GM23338 (cell line): ENCODE measurements around the gene THSD4. TPM values are rescaled to one million over a fixed set of nuclear protein-coding genes. Genes with fewer than 3 reads are reported as not detected.

Source experiments
- ATAC-seq: fragments of 200-7000 bp; cut with Tn5 transposase; 3 replicates; pipeline ENCODE4 v1.9.1; 2020
- DNase-seq: peaks from one replicate; pipeline ENCODE4 v3.0.0-alpha.2; 2015; ENCODE audit warnings: low spot score
- H2AFZ ChIP-seq: fragments of 200-600 bp; sonication (generic); 2 replicates; pipeline ENCODE4 v1.8.0; 2016; ENCODE audit warnings: antibody characterized with exemption, mild to moderate bottlenecking, moderate library complexity
- H3F3A ChIP-seq: fragments of 200-600 bp; sonication (generic); replicated peaks from 2 replicates; pipeline ENCODE4 v1.8.0; 2017; ENCODE audit warnings: antibody characterized with exemption, mixed run types, low read depth
- H3K27ac ChIP-seq: fragments of 200-600 bp; sonication (generic); 2 replicates; pipeline ENCODE4 v1.6.1; 2016; ENCODE audit warnings: low read depth
- H3K27me3 ChIP-seq: fragments of 200-600 bp; sonication (generic); 2 replicates; pipeline ENCODE4 v1.8.0; 2016; ENCODE audit warnings: mild to moderate bottlenecking, mixed run types, moderate library complexity; ENCODE audit not compliant: insufficient read depth
- H3K36me3 ChIP-seq: fragments of 200-600 bp; sonication (generic); 2 replicates; pipeline ENCODE4 v1.8.0; 2016; ENCODE audit warnings: mild to moderate bottlenecking; ENCODE audit not compliant: insufficient read depth
- H3K4me1 ChIP-seq: fragments of 200-600 bp; sonication (generic); 2 replicates; pipeline ENCODE4 v1.8.0; 2016; ENCODE audit warnings: mild to moderate bottlenecking, moderate library complexity; ENCODE audit not compliant: insufficient read depth
- H3K4me2 ChIP-seq: fragments of 200-600 bp; sonication (generic); 2 replicates; pipeline ENCODE4 v1.7.1; 2017; ENCODE audit warnings: mixed run types
- H3K4me3 ChIP-seq: fragments of 200-600 bp; sonication (generic); 2 replicates; pipeline ENCODE4 v1.6.1; 2016; ENCODE audit warnings: mixed run types
- H3K79me2 ChIP-seq: fragments of 200-600 bp; sonication (generic); replicated peaks from 2 replicates; pipeline ENCODE4 v1.8.0; 2017; ENCODE audit warnings: mild to moderate bottlenecking; ENCODE audit not compliant: insufficient read depth
- H3K9me2 ChIP-seq: fragments of 200-600 bp; sonication (generic); 2 replicates; pipeline ENCODE4 v1.8.0; 2017; ENCODE audit not compliant: insufficient read depth
- H4K20me1 ChIP-seq: fragments of 200-600 bp; sonication (generic); replicated peaks from 2 replicates; pipeline ENCODE4 v1.8.0; 2017; ENCODE audit warnings: mild to moderate bottlenecking; ENCODE audit not compliant: insufficient read depth
- H3K27ac Mint-ChIP-seq: 2 replicates; pipeline ENCODE4 v1.8.0; 2020; ENCODE audit warnings: inconsistent platforms, mild to moderate bottlenecking, moderate library complexity, mixed read lengths
- H3K27me3 Mint-ChIP-seq: 3 replicates; pipeline ENCODE4 v1.8.0; 2022; ENCODE audit warnings: low read depth, mild to moderate bottlenecking, moderate library complexity, mixed read lengths, inconsistent platforms; ENCODE audit not compliant: insufficient read depth, poor library complexity
- H3K36me3 Mint-ChIP-seq: 3 replicates; pipeline ENCODE4 v1.8.0; 2021; ENCODE audit warnings: low read depth, mild to moderate bottlenecking, inconsistent platforms, moderate library complexity, mixed read lengths
- H3K4me1 Mint-ChIP-seq: 3 replicates; pipeline ENCODE4 v1.8.0; 2020; ENCODE audit warnings: mild to moderate bottlenecking, inconsistent platforms, mixed read lengths
- H3K4me3 Mint-ChIP-seq: 3 replicates; pipeline ENCODE4 v1.8.0; 2021; ENCODE audit warnings: moderate library complexity, mild to moderate bottlenecking, inconsistent platforms, mixed read lengths
- H3K9me3 Mint-ChIP-seq: 3 replicates; pipeline ENCODE4 v1.8.0; 2020; ENCODE audit warnings: moderate library complexity, mild to moderate bottlenecking, inconsistent platforms, mixed read lengths
- CREB1 ChIP-seq: fragments of 250-450 bp; sonication (Bioruptor Pico); IDR thresholded peaks from 2 replicates; pipeline ENCODE4 v1.5.0; 2020; ENCODE audit warnings: low read depth, mild to moderate bottlenecking, moderate library complexity
- CTCF ChIP-seq, 2 experiments: fragments of 200-600 bp in 1 of 2; sonication (generic) in 1 of 2; conservative IDR thresholded peaks; 2 replicates each; pipeline versions ENCODE4 v1.5.1 to v1.6.1; 2016 to 2017; ENCODE audit warnings: antibody characterized with exemption in 2 of 2, low read depth in 2 of 2, mild to moderate bottlenecking in 2 of 2, moderate library complexity in 1 of 2
- ETS1 ChIP-seq: IDR thresholded peaks from 2 replicates; pipeline ENCODE4 v1.6.1; 2016; ENCODE audit warnings: antibody characterized with exemption
- EZH2 ChIP-seq: fragments of 200-600 bp; sonication (generic); IDR thresholded peaks from one replicate; pipeline ENCODE4 v1.8.0; 2017; ENCODE audit warnings: antibody characterized with exemption, mild to moderate bottlenecking, low read depth; ENCODE audit not compliant: unreplicated experiment
- EZH2phosphoT487 ChIP-seq: fragments of 200-600 bp; sonication (generic); IDR thresholded peaks from one replicate; pipeline ENCODE4 v1.8.1; 2018; ENCODE audit warnings: antibody characterized with exemption; ENCODE audit not compliant: unreplicated experiment
- JUNB ChIP-seq: IDR thresholded peaks from one replicate; pipeline ENCODE4 v1.6.1; 2016; ENCODE audit warnings: antibody characterized with exemption; ENCODE audit not compliant: unreplicated experiment
- NANOG ChIP-seq: IDR thresholded peaks from 2 replicates; pipeline ENCODE4 v1.6.1; 2016; ENCODE audit warnings: antibody characterized with exemption, borderline replicate concordance
- POLR2AphosphoS5 ChIP-seq: IDR thresholded peaks from 2 replicates; pipeline ENCODE4 v1.6.1; 2016; ENCODE audit warnings: antibody characterized with exemption, low read depth
- REST ChIP-seq: IDR thresholded peaks from one replicate; pipeline ENCODE4 v1.6.1; 2018; ENCODE audit warnings: antibody characterized with exemption; ENCODE audit not compliant: unreplicated experiment
- STAT1 ChIP-seq: IDR thresholded peaks from one replicate; pipeline ENCODE4 v1.6.1; 2016; ENCODE audit warnings: antibody characterized with exemption; ENCODE audit not compliant: unreplicated experiment
- ZNF114 ChIP-seq: fragments of 250-450 bp; sonication (Bioruptor Pico); IDR thresholded peaks from 2 replicates; pipeline ENCODE4 v1.5.0; 2020; ENCODE audit warnings: mild to moderate bottlenecking, moderate library complexity
- ZNF462 ChIP-seq: fragments of 250-450 bp; sonication (Bioruptor Pico); IDR thresholded peaks from 2 replicates; pipeline ENCODE4 v1.5.0; 2020; ENCODE audit warnings: mild to moderate bottlenecking, moderate library complexity
- polyA plus RNA-seq: library from polyadenylated mRNA; unstranded; fragments of >200 nt; fragmentation: Nextera tagmentation; extraction: Ambion mirVana; gene quantifications from 2 replicates; pipeline ENCODE4 v1.2.1, GENCODE V29; 2016
- total RNA-seq: library from RNA; depleted of rRNA; stranded (reverse); fragments of >200 nt; shearing (Covaris generic); gene quantifications from 2 replicates; pipeline ENCODE4 v1.2.3, GENCODE V29; 2014

Gene THSD4
- total and polyA plus RNA-seq, 2 experiments from 2014 or later, result 2.0 to 7.4 TPM

GRCh38 chr15:71290002-71290401, 174.7 kb downstream of the THSD4 start:
- H3K9me3 Mint-ChIP-seq, result no peaks in the 10 kb centered on the region
- H3K4me2 ChIP-seq, result no peak overlapping the region
- H3K27me3 ChIP-seq, result no peaks in the 10 kb centered on the region
- H4K20me1 ChIP-seq, result no peaks in the 10 kb centered on the region
- no peak overlapping the region for H3K27ac Mint-ChIP-seq
- no peaks in the 10 kb centered on the region; the same call in 1 of the 2 replicates for H3K4me1 ChIP-seq
- no peak overlapping the region for H2AFZ ChIP-seq
- H3K9me2 ChIP-seq, result peaks cover 5% of the 10 kb centered on the region; the same call in 1 of the 2 replicates
- H3K79me2 ChIP-seq, result no peaks in the 10 kb centered on the region
- H3K27ac ChIP-seq, result no peak overlapping the region
- no peaks in the 10 kb centered on the region for H3K27me3 Mint-ChIP-seq
- H3K4me3 ChIP-seq, result no peak overlapping the region
- H3K36me3 ChIP-seq, result no peaks in the 10 kb centered on the region
- H3K36me3 Mint-ChIP-seq, result peaks cover 2% of the 10 kb centered on the region; the same call in 1 of the 3 replicates
- H3K4me1 Mint-ChIP-seq, result peaks cover 2% of the 10 kb centered on the region; the same call in 2 of the 3 replicates
- DNase-seq (no peak), ATAC-seq (no peak)
- H3K4me3 Mint-ChIP-seq, result no peak overlapping the region
- TF ChIP-seq REST (no peak), ZNF462 (CRISPR knock-in tag) (no peak), POLR2AphosphoS5 (no peak), NANOG (no peak), ETS1 (no peak), EZH2phosphoT487 (no peak), EZH2 (no peak), JUNB (no peak), STAT1 (no peak), CREB1 (no peak), ZNF114 (no peak), CTCF (conservative IDR thresholded peaks at IDR 0.05; ENCODE audit: low read depth in 2 of 2) (no peak)
- H3F3A ChIP-seq, result no peaks in the 10 kb centered on the region
